ENCODE data around the gene TEDC2. TPM values are rescaled to one million over a fixed set of nuclear protein-coding genes. Genes with fewer than 3 reads are reported as not detected.
A peak's percentile ranks its signal among the peaks of the same experiment; 100 is the strongest.

TEDC2 gene
- polyA plus RNA-seq, 4 donors = 8.0 to 13.8 (median 9.1) TPM

DNA sequence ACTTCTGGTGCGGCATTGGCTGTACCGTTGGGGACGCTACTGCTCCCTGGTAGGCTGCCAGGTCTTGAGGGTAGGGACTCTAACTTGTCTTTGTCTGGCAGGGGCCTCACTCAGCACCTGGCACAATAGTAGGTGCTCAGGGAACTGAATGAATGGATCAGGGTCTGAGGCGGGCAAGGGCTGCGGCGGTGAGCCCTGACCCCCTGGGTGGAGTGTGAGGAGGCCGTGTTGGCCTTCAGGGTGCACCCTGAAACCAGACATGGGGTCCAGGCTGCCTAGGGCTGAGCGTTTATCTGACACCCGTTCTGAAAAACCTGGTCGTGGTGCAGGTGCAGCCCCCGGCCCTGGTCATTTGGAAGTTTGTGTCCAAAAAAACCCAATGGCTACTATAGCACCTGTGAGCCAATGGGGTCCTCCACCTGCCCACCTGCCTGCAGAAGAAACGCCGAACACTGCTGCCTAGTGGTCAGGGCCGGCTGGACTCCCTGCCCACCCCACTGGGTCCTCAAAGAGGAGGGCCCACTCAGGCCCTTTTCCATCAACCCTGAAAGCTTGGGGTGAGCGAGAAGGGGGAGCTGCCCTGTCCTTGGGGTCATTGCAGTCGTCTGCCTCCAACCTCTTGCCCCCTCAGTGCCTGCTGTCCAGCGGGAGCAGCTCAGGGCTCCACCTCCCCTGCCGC is 49.0 kb downstream of the TEDC2 start:
- no peak for DNase-seq (ENCODE audit: low read depth in 4 of 4, low spot score in 3 of 4)

DNA sequence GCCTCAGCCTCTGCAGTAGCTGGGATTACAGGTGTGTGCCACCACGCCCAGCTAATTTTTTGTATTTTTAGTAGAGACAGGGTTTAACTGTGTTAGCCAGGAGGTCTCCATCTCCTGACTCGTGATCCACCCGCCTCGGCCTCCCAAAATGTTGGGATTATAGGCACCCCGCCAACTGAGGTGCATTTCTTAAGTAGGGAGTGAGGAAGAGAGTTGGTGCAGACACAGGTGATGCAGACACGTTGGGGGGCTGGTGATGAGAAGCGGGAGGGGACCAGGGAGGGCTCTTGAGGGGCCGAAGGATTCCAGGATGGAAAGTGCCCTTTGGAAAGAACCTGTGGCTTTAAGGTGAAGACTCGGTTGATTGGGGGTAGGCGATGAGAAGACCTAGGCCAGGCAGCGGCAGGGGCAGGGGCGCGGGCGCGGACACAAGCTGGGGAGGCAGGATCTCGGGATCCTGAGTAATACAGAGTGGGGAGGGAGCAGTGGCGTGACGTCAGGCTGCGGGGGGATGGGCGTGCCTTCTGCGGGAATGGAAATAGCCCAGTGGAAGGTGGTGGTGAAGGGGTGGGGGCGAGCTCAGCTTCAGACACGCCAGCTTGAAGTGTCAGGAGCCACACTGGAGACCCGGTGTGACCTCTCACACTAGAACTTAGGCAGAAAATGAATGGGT is 51.4 kb downstream of the TEDC2 start:
- DNase-seq (ENCODE audit: low read depth in 4 of 4, low spot score in 3 of 4) = no peak

DNA sequence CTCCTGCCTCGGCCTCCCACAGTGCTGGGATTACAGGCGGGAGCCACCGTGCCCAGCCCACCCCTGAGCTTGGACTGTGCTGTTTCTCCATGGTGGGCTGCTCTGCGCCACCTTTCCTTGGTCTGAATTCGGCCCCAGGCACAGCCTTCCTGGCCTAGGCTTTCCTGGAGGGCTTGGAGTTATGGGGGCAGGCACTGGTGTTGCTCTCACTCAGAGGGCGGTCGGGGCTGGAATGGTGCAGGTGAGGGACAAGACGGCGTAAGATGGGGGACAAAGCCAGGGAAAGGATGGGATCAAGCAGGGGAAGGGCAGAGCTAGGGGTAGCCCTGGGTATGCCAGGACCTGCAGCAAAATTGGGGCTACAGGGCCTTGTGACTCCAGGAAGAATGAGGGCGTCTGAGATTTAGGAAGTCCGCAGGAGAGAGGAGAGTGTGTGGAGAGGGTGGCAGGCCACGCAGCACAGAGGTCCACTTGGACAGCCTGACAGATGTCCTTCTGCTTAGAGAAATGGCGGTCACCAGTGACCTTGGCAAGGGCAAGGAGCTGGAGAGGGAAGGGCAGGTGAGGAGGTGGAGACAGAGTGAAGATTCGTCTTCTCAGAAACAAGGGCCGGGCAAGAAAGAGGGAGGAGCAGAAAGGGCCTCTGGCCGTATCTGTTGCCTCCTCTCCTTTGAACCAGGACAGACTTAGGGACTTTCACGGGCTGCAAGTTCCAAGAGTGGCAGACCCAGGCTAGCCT is 52.3 kb downstream of the TEDC2 start:
- DNase-seq (ENCODE audit: low read depth in 4 of 4, low spot score in 3 of 4) = no peak

DNA sequence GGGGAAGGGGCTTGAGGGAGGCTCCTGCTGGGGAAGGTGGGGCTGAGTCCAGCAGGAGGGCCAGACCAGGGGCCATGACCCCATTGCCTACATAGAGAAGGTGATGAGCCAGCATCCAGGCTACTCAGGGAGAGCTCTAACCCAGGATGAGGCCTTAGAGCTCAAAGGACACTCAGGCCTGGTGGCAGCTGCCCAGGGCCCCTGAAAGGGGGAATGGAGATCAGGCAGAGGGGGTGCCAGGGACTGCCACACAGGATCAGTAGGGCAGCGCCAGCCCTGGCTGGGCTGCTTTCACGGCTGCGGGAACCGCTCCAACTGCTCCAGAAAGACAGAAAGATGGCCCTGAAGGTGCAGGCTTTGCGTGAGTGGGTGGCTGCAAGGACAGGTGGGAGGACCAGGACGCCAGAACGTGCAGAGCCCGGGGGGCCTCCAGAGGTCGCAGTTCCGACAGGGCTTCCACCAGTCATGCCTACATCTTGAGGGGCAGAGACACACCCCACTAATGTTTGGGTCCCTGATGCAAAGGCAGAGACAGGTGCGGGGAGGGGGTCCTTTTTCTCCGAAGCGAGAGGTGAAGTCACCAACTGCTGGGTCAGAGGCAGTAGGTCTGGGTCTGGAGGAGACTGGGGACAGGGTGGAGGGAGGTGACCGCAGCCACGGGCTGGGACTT is 53.0 kb downstream of the TEDC2 start:
- DNase-seq (ENCODE audit: low read depth in 4 of 4, low spot score in 3 of 4) = no peak

DNA sequence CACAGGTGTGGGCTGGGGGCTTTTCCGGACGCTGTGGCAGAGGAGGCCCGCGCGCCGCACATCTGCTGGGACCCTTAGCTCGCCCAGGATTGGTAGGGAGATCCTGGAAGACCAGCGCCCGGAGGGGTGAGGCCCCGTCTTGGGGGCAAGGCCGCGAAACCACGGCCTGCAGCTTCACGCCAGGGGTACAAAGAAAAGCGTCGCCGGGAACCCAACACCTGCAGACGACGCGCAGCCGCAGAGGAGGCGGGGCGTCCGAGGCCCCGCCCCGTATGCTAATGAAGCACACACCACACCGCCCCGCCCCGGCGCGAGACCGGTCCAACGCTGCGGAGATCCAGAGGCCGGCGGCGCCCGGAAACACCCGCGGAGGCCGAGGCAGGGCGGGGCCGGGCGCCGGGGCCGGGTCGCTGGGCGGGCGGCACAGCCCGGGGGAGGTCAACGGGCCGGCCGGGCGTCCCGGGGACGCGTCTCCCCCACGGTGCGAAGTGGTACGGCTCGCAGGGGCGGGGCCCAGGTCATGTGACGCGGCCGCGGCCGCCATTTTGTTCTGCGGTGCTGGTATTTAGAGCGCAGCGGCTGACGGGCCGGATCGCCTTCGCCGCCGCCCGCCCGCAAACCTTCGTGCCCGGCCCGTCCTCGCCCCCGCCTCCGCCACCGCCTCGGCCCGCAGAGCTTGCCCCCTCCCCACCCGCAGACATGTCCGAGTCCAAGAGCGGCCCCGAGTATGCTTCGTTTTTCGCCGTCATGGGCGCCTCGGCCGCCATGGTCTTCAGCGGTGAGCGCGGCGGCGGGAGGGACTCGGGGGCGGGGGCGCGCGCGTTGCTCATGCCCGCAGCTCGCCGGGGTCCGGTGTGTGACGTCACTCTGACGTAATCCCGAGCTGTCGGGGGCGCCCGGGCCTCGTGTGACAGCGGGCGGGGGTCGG is 53.8 kb downstream of the TEDC2 start, which contains the start of gene ATP6V0C:
TSS of gene ATP6V0C (plus strand) at position 548 of the 928 bp plus-strand sequence. CDS start at position 700, 152 bp downstream.
- DNase-seq (ENCODE audit: low read depth in 4 of 4, low spot score in 3 of 4) = peak; percentile 82 to 87 (median 85)

Other genes starting within 250 kb of the TEDC2 start
- 1 to 10 TPM; 4.1 to 9.2 (median 5.4) TPM for gene BRICD5, start 249.2 kb upstream of the TEDC2 start, polyA plus RNA-seq (ENCODE audit: insufficient read length in 4 of 4)
- 10 to 100 TPM; 12.7 to 15.5 (median 14.1) TPM for gene PGP, start 245.3 kb upstream of the TEDC2 start, polyA plus RNA-seq (ENCODE audit: insufficient read length in 4 of 4)
- gene E4F1, start 236.5 kb upstream of the TEDC2 start, polyA plus RNA-seq (ENCODE audit: insufficient read length in 4 of 4) = 10 to 100 TPM; 15.9 to 25.4 (median 16.8) TPM
- gene DNASE1L2, start 223.7 kb upstream of the TEDC2 start, polyA plus RNA-seq (ENCODE audit: insufficient read length in 4 of 4) = 1 to 10 TPM in 2 of 4 donors, under 1 TPM in 2; 0.86 to 1.8 (median 0.95) TPM
- 100 to 1,000 TPM in 1 of 4 donors, 10 to 100 TPM in 3; 57.6 to 101 (median 69.3) TPM for gene ECI1, start 208.5 kb upstream of the TEDC2 start, polyA plus RNA-seq (ENCODE audit: insufficient read length in 4 of 4)
- gene RNPS1, start 192.0 kb upstream of the TEDC2 start, polyA plus RNA-seq (ENCODE audit: insufficient read length in 4 of 4) = 100 to 1,000 TPM; 184 to 221 (median 195) TPM
- gene ABCA3, start 119.4 kb upstream of the TEDC2 start, polyA plus RNA-seq (ENCODE audit: insufficient read length in 4 of 4) = 1 to 10 TPM; 5.2 to 6.7 (median 5.7) TPM
- gene CCNF, start 30.7 kb upstream of the TEDC2 start, polyA plus RNA-seq (ENCODE audit: insufficient read length in 4 of 4) = 10 to 100 TPM in 2 of 4 donors, 1 to 10 TPM in 2; 9.5 to 11.3 (median 10.1) TPM
- gene NTN3, start 11.2 kb downstream of the TEDC2 start, polyA plus RNA-seq (ENCODE audit: insufficient read length in 4 of 4) = 1 to 10 TPM; 2.0 to 3.6 (median 2.5) TPM
- 10 to 100 TPM; 15.8 to 20.3 (median 17.9) TPM for gene TBC1D24, start 15.0 kb downstream of the TEDC2 start, polyA plus RNA-seq (ENCODE audit: insufficient read length in 4 of 4)
- gene ATP6V0C, start 53.8 kb downstream of the TEDC2 start, polyA plus RNA-seq (ENCODE audit: insufficient read length in 4 of 4) = 100 to 1,000 TPM; 186 to 294 (median 199) TPM
- gene AMDHD2, start 60.3 kb downstream of the TEDC2 start, polyA plus RNA-seq (ENCODE audit: insufficient read length in 4 of 4) = 10 to 100 TPM; 19.7 to 33.1 (median 27.1) TPM
- gene CEMP1, start 71.3 kb downstream of the TEDC2 start, polyA plus RNA-seq (ENCODE audit: insufficient read length in 4 of 4) = 10 to 100 TPM in 1 of 4 donors, 1 to 10 TPM in 2, not detected in 1; 4.5 to 10.7 (median 7.8) TPM
- gene PDPK1, start 77.9 kb downstream of the TEDC2 start, polyA plus RNA-seq (ENCODE audit: insufficient read length in 4 of 4) = 10 to 100 TPM; 45.7 to 57.3 (median 54.3) TPM
- 10 to 100 TPM; 23.4 to 26.4 (median 24.9) TPM for gene KCTD5, start 222.4 kb downstream of the TEDC2 start, polyA plus RNA-seq (ENCODE audit: insufficient read length in 4 of 4)

All from right renal pelvis (tissue), 4 donors.